NCI-H128 (cell line): ENCODE measurements around the gene TCF3.
"Not testable (repeated sequence)": the region's sequence is repeated elsewhere in the genome, so short reads cannot be mapped to it uniquely, and the experiment has no call there.

Experiments used
- DNase-seq: peaks from one replicate; lab custom pipeline; 2025; ENCODE audit not compliant: unreplicated experiment; lab: John Stamatoyannopoulos, UW

The TCF3 gene

DNA sequence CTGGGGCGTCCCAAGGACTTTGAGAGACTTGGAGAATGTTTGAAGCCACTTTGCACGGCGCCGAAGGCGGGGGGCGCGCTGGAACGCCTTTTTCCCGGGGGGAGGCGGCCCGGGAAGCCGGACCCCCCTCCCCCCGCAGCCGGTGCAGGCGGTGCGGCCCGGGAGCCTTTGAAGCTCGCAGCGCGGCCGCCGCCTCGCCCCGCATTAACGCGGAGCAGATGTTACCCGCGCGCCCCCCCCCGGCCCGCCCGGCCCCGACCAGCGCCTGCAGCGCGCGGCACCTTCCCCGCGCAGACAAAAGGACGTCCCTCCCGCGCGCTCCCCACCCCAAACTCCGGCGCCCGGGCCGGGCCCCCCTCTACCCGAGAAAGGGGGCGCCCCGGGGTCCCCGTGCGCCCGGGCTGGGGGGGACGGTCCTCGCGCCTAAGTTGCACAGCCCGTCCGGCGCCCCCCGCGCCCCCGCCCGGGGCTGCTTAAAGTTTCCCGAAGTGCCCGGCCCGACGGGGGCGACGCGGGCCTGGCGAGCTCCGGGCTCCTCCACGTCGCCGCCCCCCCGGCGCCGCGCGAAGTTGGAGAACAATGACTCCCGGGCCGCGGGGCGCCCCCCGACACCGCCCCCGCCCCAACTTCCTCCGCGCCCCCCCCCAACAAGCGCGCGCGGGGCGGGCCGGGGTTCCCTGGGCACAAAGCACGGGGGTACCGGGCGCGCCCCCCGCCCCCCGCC lies 685 bp downstream of the TCF3 start:
- DNase-seq: no peak

DNA sequence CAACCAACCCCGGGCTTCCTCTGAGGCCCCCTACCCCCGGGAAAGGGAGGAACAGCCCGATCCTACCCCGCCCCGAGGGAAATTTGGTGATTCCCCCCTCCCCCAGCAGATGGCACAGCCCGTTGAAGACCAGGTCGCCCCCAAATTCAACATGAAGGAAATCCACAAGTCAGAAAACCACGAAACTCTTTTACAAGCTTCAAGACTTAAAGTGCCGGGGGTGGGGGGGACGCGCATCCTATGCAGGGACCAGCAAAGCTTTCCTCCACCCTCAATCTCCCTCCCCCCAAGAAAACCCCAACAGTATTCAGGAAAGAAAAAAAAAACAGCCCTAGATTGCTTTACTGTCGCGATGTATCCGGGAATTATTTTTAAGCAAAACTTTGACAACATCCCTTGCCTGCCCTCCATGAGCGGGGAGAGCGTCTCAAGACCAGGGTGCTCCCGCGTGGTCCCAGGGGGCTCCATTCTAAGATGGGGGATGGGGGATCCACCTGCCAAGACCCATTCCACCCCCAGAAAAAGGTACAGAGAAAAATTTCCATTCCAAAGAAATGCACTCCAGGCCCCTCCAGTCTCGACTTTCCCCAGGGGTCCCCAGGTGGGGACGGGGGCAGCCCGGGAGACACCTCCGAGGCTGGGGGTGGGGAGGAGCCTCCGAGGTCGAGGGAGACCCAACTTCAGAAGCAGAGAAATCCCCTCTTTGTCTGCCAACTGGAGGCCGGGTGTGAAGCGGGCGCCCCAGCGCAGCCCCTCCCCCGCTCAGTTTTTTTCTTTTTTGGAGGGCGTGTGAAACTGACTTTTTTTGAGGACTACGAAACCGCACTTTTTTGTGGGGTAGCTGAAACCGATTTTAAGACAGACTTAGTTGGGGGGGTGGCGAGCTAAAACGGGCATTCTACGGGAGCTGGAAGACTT lies 1.5 kb downstream of the TCF3 start:
- no peak for DNase-seq

DNA sequence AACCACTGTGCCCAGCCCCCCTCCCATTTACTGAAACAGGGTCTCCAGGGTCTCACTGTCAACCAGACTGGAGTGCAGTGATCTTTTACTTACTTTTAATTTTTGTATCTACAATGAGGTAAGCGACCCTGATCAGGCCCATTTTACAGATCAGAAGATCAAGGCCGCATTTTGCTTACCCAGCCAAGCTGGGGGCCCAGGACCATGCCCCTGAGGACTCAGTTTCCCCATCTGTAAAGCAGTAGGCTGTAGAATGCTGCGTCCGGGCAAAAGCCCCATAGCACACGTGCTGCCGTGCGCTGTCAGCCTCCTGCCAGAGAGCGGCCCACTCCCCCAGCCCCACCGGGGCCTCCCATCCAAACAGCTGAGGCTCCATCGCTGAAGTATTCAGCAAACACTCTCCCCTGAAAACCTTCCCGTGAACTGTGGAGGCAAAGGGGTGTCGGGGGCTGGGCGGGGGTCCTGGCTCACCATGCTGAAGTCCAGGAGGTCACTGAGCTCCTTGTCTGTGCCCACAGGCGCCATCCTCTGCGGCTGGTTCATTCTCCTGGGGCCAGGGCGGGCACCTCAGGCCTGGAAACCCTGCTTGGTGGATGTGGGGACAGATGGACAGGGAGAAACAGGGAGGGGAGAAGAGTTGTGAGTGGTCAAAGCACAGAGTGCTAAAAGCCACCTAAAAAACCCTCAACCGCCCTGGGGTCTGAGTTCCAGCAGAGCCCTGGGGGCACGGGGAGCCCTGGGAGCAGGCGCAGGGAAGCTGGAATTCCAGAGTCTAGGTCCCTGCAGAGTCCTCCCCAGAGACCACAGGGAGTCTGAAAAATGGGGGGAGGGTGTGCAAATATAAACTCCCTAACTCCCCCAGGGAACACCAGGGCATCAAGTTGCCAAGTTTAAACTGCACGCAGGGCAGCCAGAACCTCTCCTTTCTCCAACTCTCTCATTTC lies 2.4 kb downstream of the TCF3 start:
- no peak for DNase-seq

- DNase-seq: no peak
These were observed 3.4 kb downstream of the TCF3 start for GRCh38 chr19:1648920-1649541.

DNA sequence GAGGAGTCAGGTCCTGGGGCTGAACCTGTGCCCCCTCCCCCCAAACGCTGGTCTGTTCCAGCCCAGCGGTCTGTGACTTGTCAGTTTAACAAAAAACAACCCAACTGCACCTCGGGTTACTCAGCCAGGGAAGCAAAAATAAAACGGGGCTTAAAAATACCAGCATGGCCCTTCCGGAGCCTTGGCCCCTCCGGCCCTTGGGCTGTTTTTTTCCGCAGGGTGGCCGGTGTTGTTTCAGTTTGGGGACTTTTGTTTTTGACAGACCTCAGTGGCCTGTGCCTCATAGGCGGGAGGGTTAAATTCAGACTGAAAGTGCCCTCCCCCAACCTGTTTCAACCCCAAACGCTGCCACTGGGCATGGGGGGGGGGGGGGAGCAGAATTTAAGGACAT lies 4.0 kb downstream of the TCF3 start:
- DNase-seq: no peak

GRCh38 chr19:1647501-1648458 lies 4.6 kb downstream of the TCF3 start:
- DNase-seq: no peak

DNA sequence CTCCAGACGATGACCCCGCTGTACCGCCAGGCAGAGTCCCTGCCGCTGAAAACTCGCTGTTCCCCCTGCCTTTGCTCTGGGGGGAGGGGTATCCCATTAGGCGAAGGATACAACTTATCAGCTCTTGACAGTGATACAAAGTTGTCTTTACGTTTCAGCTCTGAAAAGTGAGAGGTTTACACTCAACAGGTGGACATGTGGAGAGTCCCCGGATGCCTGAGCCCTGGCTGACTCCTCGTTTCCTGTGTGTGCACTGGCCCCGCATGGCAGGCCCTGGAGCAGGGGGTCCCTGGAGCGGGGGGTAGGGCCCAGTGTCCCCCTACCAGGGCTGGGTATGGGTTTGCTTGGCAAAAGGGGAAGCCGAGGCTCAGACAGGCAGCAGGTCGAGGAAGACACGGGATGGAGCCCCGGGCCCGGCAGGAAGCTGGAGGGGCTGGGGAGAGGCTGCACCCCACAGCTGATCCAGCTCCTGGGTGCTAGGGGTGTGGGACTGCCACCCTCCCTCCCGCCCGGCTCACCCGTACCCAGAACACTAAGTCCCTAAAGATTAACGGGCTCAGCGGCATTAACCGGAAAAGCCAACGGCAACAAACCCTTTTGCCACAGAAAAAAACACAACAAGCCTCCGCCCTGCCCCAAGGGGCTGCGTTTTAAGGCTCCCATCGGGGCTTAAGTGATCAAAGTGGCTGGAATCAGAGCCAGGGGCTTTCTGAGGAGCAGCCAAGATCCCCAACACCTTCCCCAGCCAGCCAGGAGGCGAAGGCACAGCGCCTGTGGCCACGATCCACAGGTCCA lies 5.6 kb downstream of the TCF3 start:
- DNase-seq: no peak

DNA sequence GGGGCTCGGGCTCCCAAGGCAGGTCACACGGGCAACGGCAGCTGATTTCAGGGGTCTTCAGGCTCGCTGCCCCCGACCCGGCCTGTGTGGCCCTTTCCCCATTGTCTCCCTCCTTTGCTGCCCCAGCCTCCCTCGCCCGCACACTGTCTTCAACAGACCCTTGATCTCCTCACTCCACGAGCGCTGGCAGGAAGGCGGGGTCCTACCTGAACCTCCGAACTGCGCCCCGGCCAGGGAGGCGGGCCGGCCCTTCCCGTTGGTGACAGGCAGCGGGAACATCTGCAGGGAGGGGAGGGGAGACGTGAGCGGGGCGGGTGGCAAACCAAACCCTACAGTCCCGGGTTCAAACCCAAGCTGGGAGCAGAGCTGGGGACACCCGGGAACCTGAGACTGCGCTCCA lies 6.3 kb downstream of the TCF3 start:
- DNase-seq: no peak

- no peak for DNase-seq
These were observed 7.1 kb downstream of the TCF3 start for GRCh38 chr19:1645299-1645698.

DNA sequence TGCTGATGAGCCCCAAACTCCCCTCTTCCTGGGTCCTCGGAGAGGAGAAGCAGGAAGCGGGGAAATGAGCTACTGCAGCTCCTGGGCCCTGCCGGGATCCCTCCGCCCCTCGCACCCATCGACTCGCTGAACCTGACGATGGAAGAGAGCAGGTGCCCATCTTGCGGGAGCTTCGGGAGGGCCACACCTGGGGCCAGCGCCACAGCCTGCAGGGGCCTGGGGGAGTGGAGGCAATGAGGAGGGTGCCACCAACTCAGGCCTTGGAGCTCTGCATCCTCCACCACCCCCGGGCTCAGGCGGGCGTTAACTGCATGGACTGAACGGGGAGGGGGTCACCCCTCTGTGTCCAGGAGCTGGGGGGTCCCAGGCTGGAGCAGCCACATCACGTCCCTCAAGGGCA lies 8.3 kb downstream of the TCF3 start:
- DNase-seq: no peak

- not testable (repeated sequence) for DNase-seq
These were observed 11.4 kb downstream of the TCF3 start for GRCh38 chr19:1640893-1641448.

DNA sequence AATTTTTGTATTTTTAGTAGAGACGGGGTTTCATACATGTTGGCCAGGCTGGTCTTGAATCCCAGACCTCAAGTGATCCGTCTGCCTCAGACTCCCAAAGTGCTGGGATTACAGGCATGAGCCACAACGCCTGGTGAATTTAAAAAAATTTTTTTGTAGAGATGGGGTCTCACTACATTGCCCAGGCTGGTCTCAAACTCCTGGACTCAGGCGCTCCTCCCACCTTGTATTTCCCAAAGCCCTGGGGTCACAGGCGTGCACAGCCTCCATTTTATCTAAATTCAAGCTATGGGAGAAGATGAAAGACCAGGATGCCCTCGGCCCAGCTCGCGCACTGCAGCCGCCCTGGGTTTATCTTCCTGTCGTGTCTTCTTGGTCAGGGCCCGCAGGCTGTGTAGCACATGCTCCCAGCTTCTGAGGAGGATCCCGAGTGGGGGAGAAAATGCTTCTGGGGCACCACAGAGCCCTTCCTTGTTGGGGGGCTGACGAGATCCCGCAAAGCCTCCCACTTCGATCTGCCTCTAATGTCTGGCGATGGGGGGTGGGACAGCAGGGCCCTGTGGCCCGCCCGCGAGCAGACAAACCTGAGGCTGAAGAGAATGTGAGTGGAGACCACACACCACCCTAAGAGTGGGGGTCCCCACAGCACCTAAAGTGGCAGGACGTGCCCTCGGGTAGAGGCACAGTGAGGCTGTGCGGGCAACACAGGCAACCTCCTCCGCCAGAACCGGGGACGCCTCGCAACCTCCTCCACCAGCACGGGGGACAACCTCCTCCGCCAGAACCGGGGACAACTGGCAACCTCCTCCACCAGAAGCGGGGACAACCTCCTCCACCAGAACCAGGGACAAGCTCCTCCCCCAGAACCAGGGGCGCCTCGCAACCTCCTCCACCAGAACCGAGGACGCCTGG lies 15.8 kb downstream of the TCF3 start:
- DNase-seq: no peak

GRCh38 chr19:1634938-1635243 lies 17.5 kb downstream of the TCF3 start:
- DNase-seq: no peak

DNA sequence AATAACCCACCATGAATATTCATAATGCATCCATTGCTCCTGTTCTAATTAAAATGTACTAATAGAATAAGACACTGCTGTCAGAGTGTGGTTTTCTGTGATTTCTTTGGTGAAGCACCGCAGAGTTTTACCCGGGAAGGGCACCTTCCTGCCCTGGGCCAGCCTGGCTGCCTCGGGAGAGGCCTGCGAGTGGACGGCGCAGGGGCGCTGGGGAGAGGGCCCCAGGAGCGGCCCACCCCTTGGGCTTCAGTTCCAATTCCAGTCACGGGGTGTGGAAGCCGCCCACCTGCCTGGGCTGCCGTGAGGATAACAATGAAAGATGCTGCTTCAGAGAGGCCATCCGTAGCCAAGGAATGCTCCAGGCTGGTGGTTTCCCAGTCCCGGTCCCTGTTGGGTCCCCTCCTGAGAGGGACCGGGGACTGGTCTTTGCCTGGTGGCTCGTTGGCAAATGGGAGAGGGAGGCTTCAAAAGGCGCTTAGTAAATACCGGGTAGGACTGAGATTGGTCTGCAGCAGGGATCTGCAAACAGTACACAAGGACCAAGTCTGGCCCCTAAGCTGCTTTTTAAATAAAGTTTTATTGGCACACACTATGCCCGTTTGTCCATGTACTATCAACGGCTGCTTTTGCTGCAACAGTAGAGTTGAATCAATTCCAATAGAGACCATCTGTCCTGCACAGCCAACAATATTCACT lies 18.0 kb downstream of the TCF3 start:
- DNase-seq: no peak

DNA sequence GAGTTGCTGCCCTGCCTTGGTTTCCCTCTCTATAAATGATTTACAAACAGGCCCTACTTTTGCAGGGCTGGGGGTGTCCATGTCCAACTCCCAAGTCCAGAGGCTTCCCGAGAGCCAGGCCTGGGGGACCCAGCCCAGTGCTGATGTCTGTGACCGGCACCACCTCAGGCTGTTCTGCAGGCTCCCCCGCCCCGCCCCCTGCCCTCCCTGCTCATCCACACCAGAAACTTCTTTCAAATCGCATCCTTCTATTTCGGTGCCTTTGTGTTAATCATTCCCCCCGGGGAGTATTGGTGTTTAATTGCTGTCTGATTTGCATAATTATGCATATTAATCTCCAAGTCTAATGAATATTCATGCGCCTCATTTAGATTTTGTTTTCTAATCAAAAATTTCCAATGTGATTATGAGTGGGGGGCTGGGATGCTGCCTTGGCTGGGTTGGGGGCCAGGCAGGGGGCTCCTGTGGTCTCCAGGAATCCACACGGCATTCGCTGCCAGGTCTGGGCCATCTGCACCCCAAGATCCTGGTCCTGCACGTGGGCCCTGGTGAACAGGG lies 19.1 kb downstream of the TCF3 start:
- DNase-seq: no peak

DNA sequence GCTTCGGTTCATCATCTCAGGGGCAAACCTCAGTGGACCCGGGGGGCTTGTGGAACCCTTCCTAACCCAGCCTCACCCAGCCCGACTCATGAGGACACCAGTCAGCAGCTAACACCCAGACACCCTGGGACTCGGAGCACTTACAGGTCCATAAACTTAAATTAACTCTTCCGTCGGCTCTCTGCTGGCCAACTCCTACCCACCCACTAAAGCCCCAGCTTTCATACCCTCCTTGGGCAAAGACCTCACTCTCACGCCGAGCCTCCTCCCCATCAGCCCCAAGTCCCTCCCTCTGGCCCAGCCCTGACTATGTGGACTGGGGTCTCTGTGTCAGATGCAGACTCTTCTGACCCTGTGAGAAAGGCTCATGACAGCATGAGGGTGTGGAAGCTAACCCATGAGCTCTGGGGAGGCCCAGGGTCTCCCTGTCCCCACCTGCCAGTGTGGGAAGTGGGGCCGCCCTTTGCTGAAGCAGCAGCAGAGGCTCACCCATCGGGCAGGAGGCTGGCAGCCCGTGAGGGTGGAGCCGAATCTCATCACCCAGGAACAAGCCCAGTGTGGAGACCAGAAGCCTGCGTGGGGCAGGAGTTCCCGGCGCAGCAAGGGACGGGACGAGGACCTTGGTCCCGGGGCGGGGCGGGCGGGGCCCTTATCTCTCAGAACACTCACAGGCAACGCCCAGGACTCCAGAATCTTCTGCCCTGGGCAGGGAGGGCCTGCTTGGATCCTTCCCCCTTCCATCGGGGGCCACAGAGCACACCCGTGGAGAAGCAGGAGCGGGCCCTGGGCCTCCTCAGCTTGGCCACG lies 19.8 kb downstream of the TCF3 start:
- no peak for DNase-seq
